PC-9 (cell line): ENCODE results near the gene SPEG. TPM values are rescaled to one million over a fixed set of nuclear protein-coding genes. Genes with fewer than 3 reads are reported as not detected.

Source experiments
- BruUV-seq: library from RNA; stranded (reverse); fragments of 400-500 nt; replicated peaks from 2 replicates; lab custom pipeline; 2021; lab: Mats Ljungman, UMichigan
- CTCF ChIA-PET: fragments of 300-600 bp; sonication (Branson Sonifier 250); formaldehyde crosslinking; loops from one replicate; lab custom pipeline; 2022; ENCODE audit warnings: antibody characterized with exemption; lab: Charles Lee
- POLR2A ChIA-PET: fragments of 300-600 bp; sonication (Branson Sonifier 250); formaldehyde crosslinking; loops from one replicate; lab custom pipeline; 2022; ENCODE audit warnings: antibody characterized with exemption; ENCODE audit not compliant: unreplicated experiment; lab: Charles Lee
- DNase-seq, 2 experiments: peaks; one replicate each; pipeline versions ENCODE4 v3.0.0 to v3.0.0-alpha.2; 2015 to 2022; ENCODE audit warnings: mixed read lengths in 1 of 2
- H2AFZ ChIP-seq: fragments of 200-600 bp; sonication (generic); 2 replicates; pipeline ENCODE4 v1.8.1; 2017; ENCODE audit warnings: antibody characterized with exemption
- H3F3A ChIP-seq: fragments of 200-600 bp; sonication (generic); 2 replicates; pipeline ENCODE4 v1.8.1; 2017; ENCODE audit warnings: antibody characterized with exemption, mild to moderate bottlenecking, low read depth; ENCODE audit not compliant: insufficient read depth
- H3K27ac ChIP-seq: fragments of 200-600 bp; sonication (generic); 2 replicates; pipeline ENCODE4 v1.6.1; 2016; ENCODE audit warnings: mixed run types
- H3K27me3 ChIP-seq: fragments of 200-600 bp; sonication (generic); 2 replicates; pipeline ENCODE4 v1.6.1; 2016; ENCODE audit warnings: low read depth, mixed run types; ENCODE audit not compliant: insufficient read depth
- H3K36me3 ChIP-seq: fragments of 200-600 bp; sonication (generic); 2 replicates; pipeline ENCODE4 v1.6.1; 2016; ENCODE audit warnings: low read depth, mixed run types
- H3K4me1 ChIP-seq: fragments of 200-600 bp; sonication (generic); replicated peaks from 2 replicates; pipeline ENCODE4 v1.6.1; 2016; ENCODE audit warnings: mixed run types; ENCODE audit not compliant: insufficient read depth
- H3K4me2 ChIP-seq: fragments of 200-600 bp; sonication (generic); 2 replicates; pipeline ENCODE4 v1.6.1; 2017; ENCODE audit warnings: mixed run types
- H3K4me3 ChIP-seq: fragments of 200-600 bp; sonication (generic); 2 replicates; pipeline ENCODE4 v1.6.1; 2016; ENCODE audit warnings: mixed run types
- H3K79me2 ChIP-seq: fragments of 200-600 bp; sonication (generic); 2 replicates; pipeline ENCODE4 v1.6.1; 2017; ENCODE audit warnings: low read depth, mixed run types
- H3K9me2 ChIP-seq: fragments of 200-600 bp; sonication (generic); 2 replicates; pipeline ENCODE4 v1.8.1; 2017; ENCODE audit warnings: mild to moderate bottlenecking; ENCODE audit not compliant: insufficient read depth
- H3K9me3 ChIP-seq: fragments of 200-600 bp; sonication (generic); 2 replicates; pipeline ENCODE4 v1.8.1; 2016; ENCODE audit warnings: low read depth; ENCODE audit not compliant: insufficient read depth
- H4K20me1 ChIP-seq: fragments of 200-600 bp; sonication (generic); 2 replicates; pipeline ENCODE4 v1.8.1; 2017; ENCODE audit not compliant: insufficient read depth
- CTCF ChIP-seq: fragments of 200-600 bp; sonication (generic); conservative IDR thresholded peaks from 2 replicates; pipeline ENCODE4 v1.6.1; 2017; ENCODE audit warnings: mixed run types, antibody characterized with exemption, mild to moderate bottlenecking, moderate library complexity
- EZH2 ChIP-seq: fragments of 200-600 bp; sonication (generic); IDR thresholded peaks from 2 replicates; pipeline ENCODE4 v1.8.0; 2017; ENCODE audit warnings: antibody characterized with exemption, low read depth
- intact Hi-C: fragments of 100-400 bp; cut with micrococcal nuclease; formaldehyde crosslinking; loops from one replicate; pipeline ENCODE4 v1.10.0; 2022; ENCODE audit not compliant: unreplicated experiment
- total RNA-seq: library from RNA; stranded (reverse); gene quantifications from 2 replicates; pipeline ENCODE4 v1.2.3, GENCODE V29; 2021

Gene SPEG
- total RNA-seq, 1 experiment from 2014 or later = 46.8 TPM

- CTCF ChIA-PET = interaction anchor here (0.6 kb wide), 1 partner anchor 466 kb away, joined by 4 read pairs; no protein-coding TSS in a partner anchor
- POLR2A ChIA-PET = no interaction called here
- intact Hi-C loops = no loop called here
- Histone ChIP-seq H3F3A (no peaks in the 10 kb centered on the region; the same call in 1 of the 2 replicates), H4K20me1 (no peaks in the 10 kb centered on the region), H3K4me2 (no peak overlapping the region), H3K79me2 (no peaks in the 10 kb centered on the region), H3K36me3 (no peaks in the 10 kb centered on the region), H3K9me3 (no peaks in the 10 kb centered on the region), H3K4me3 (no peak overlapping the region), H3K9me2 (no peaks in the 10 kb centered on the region), H3K27ac (no peak overlapping the region), H3K4me1 (peaks cover 10% of the 10 kb centered on the region), H2AFZ (no peak overlapping the region), H3K27me3 (no peaks in the 10 kb centered on the region)
- TF ChIP-seq CTCF (no peak), EZH2 (no peak)
- no peak for DNase-seq
- no TSS peak for BruUV-seq
Observed at GRCh38 chr2:219437141-219437540, 2.5 kb downstream of the SPEG start.

- BruUV-seq = no TSS peak
- Histone ChIP-seq H3K9me2 (no peaks in the 10 kb centered on the region), H3K36me3 (no peaks in the 10 kb centered on the region), H3K4me1 (peaks cover 10% of the 10 kb centered on the region), H4K20me1 (no peaks in the 10 kb centered on the region), H3K79me2 (no peaks in the 10 kb centered on the region), H3K4me3 (no peak overlapping the region), H2AFZ (no peak overlapping the region), H3K27me3 (no peaks in the 10 kb centered on the region), H3K9me3 (no peaks in the 10 kb centered on the region), H3K27ac (no peak overlapping the region), H3K4me2 (no peak overlapping the region), H3F3A (no peaks in the 10 kb centered on the region; the same call in 1 of the 2 replicates)
- TF ChIP-seq CTCF (no peak), EZH2 (no peak)
- ChIA-PET POLR2A (interaction anchor here (0.6 kb wide), 1 partner anchor 84 kb away, joined by 3 read pairs; no protein-coding TSS in a partner anchor), CTCF (no interaction called here)
- intact Hi-C loops = no loop called here
- DNase-seq = no peak
Observed at GRCh38 chr2:219437690-219438206, 3.1 kb downstream of the SPEG start.

GRCh38 chr2:219438453-219438852 is 3.8 kb downstream of the SPEG start:
- DNase-seq = no peak
- no peak overlapping the region for H3K4me2 ChIP-seq
- TF ChIP-seq EZH2 (no peak), CTCF (no peak)
- peaks cover 10% of the 10 kb centered on the region for H3K4me1 ChIP-seq
- no peak overlapping the region for H2AFZ ChIP-seq
- no TSS peak for BruUV-seq
- no peaks in the 10 kb centered on the region for H3K27me3 ChIP-seq
- no peak overlapping the region for H3K4me3 ChIP-seq
- POLR2A ChIA-PET = interaction anchor here (0.6 kb wide), 1 partner anchor 83 kb away, joined by 3 read pairs; no protein-coding TSS in a partner anchor
- no peaks in the 10 kb centered on the region for H3K9me2 ChIP-seq
- no peaks in the 10 kb centered on the region for H3K36me3 ChIP-seq
- no peaks in the 10 kb centered on the region; the same call in 1 of the 2 replicates for H3F3A ChIP-seq
- intact Hi-C loops = no loop called here
- no peaks in the 10 kb centered on the region for H3K79me2 ChIP-seq
- H3K9me3 ChIP-seq = no peaks in the 10 kb centered on the region
- CTCF ChIA-PET = no interaction called here
- H4K20me1 ChIP-seq = no peaks in the 10 kb centered on the region
- no peak overlapping the region for H3K27ac ChIP-seq
